ENCODE data around the gene RPL10A.
A peak's percentile ranks its signal among the peaks of the same experiment; 100 is the strongest.
"Not testable (repeated sequence)": the region's sequence is repeated elsewhere in the genome, so short reads cannot be mapped to it uniquely, and the experiment has no call there.

Gene RPL10A

DNA sequence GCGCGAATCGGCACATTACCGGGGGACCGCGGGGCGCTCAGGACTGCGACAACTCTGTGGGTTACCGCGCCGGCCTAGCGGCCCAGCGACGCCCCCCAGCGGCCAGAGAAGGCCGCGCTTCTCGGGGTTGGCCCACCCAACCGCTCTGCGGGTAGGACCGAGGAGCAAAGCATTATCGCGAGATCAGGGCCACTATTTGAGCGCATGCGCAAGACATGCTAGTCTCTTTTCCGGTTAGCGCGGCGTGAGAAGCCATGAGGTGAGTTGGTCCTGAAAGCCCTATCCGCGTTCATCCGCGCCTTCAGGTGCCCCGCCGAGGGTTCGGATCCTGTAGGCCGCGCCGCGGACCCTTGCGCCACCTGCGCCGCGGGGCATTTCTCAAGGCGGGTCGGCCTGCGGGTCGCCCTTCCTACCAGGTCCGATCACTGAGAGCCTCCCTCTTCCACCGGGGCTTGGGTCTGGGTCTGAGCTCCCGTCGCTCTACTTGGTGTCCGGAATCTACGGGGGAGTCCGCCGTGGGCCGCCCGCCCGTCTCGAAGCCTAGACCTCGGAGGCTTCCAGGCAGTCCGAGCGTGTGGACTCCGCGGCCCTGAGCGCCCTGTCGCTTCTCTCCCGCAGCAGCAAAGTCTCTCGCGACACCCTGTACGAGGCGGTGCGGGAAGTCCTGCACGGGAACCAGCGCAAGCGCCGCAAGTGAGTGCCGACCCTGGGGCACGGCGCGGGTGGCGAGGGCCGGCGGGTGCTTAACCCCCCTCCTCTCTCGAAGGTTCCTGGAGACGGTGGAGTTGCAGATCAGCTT, at the start of gene RPL10A:
RPL10A (plus strand) TSS at position 221 of the 799 bp plus-strand sequence; CDS start at position 255, 34 bp downstream.
- DNase-seq: peak; percentile 89

DNA sequence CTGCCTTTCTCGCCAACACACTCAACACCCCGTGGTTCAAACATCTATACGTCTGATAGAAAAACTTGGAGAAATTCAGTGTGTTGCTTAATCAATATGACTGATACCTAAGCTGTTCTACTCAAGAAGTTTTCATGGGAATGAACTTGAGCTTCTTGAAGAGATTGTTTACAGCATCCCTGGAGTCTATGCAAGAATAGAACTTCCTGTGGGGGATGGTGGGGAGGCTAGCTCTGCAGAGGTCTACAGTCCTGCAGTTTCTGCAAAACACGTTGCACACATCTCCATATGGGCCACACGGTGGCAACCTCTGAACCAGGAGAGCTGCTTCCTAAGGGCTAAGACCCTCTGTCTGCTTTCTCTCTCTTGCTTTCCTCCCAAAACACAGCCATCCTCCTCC, 48.8 kb upstream of the RPL10A start:
- DNase-seq: no peak

DNA sequence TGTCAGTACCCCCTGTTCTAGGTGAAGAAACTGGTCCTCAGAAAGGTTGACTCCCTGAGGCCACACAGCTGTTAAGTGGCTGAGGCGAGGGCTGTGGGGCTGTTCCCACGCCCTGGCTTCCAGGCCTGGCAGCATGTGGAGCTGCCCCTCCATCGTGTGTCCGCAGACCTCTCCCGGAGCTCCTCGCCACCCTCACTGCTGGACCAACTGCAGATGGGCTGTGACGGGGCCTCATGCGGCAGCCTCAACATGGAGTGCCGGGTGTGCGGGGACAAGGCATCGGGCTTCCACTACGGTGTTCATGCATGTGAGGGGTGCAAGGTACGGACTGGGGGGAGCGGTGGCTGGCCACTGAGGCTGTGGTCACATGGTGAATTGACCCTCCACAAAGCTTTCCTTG, 48.2 kb upstream of the RPL10A start:
- no peak for DNase-seq

DNA sequence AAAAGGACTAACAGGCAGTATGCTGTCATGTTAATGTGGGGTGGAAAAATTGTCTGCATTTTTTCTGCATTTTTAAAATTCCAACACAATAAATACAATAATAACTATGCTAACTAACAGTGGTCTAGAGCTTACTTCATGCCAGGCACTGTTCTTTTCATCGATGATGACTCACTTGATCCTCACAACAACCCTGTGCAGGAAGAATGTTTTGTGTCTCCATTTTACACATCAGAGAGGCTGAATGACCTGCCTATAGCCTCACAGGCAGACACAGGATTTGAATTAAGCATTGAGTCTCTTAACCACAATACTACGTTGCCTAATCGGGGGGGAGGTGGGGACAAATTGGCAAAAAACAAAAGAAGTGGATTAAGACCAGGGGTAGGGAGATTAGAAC, 42.9 kb upstream of the RPL10A start:
- no peak for DNase-seq

DNA sequence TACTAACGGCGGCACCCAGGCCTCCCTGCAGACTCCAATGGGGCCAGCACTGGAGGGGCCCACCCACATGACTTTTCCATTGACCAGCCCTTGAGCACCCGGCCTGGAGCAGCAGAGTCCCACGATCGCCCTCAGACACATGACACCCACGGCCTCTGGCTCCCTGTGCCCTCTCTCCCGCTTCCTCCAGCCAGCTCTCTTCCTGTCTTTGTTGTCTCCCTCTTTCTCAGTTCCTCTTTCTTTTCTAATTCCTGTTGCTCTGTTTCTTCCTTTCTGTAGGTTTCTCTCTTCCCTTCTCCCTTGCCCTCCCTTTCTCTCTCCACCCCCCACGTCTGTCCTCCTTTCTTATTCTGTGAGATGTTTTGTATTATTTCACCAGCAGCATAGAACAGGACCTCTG, 42.1 kb upstream of the RPL10A start:
- no peak for DNase-seq

DNA sequence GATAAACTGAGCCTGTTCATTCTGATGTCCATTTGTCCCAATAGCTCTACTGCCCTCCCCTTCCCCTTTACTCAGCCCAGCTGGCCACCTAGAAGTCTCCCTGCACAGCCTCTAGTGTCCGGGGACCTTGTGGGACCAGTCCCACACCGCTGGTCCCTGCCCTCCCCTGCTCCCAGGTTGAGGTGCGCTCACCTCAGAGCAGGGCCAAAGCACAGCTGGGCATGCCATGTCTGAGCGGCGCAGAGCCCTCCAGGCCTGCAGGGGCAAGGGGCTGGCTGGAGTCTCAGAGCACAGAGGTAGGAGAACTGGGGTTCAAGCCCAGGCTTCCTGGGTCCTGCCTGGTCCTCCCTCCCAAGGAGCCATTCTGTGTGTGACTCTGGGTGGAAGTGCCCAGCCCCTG, 40.8 kb upstream of the RPL10A start:
- no peak for DNase-seq

DNA sequence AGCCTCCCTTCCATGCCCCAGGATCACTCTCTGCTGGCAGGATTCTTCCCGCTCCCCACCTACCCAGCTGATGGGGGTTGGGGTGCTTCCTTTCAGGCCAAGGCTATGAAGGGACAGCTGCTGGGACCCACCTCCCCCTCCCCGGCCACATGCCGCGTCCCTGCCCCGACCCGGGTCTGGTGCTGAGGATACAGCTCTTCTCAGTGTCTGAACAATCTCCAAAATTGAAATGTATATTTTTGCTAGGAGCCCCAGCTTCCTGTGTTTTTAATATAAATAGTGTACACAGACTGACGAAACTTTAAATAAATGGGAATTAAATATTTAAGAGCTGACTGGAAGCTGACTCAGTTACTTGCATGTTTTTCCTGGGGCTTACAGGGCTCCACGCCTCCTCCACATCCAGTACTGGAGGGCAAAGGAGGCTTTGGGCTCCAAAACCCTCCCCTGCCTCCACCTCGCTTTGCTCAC, 40.3 kb upstream of the RPL10A start:
- DNase-seq: no peak

DNA sequence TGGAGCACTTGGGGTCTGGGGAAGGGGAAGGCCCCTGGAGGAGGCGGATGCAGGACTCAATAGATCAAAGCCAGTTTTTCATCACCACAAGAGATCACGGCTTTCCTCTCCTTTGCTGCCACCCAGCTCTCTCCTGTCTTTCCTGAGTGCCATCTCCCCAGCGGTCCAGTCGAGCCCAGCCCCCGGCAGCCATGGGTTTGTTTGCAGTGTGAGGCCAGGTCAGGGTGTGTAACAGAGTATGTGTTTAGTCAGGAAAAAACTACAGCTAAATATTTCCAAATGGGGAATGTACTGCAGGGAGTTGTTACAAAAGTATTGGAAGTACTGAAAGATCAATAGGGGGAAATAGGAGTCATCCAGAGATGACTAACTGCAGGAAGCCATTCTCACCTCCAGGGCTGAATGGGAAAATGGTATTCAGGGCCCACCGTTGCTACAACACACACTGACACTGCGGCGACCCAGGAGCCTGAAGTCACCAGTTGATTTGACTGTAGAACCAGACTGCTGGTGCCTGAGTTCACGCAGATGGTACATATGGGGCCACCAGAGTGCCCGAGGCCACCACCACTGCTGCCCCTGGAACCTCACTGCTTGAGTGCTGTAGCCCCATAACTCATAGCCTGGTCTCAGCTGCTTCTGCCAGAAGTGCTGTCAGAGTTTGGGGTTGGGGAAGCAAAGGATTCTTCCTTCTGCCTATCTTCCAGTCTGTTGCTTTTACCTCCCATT, 39.6 kb upstream of the RPL10A start:
- DNase-seq: no peak

DNA sequence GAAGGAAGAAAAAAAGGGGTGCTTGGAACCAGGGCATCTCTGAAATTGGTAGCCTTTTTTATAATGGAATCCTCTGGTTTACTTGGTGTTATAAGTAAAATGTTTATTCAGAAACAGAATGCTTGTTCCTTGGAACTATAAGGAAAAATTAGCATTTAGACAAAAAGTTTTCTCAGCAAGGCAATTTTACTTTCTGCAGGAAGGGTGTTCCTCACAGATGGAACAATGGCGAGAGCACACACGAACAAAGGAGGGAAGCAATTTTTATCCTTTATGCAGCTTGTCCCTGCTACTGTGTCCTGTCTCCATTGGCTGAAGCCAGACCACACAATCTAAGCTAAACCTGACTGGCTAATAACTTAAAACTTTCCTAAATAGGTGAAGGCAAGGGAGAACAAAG, 38.7 kb upstream of the RPL10A start:
- no peak for DNase-seq

DNA sequence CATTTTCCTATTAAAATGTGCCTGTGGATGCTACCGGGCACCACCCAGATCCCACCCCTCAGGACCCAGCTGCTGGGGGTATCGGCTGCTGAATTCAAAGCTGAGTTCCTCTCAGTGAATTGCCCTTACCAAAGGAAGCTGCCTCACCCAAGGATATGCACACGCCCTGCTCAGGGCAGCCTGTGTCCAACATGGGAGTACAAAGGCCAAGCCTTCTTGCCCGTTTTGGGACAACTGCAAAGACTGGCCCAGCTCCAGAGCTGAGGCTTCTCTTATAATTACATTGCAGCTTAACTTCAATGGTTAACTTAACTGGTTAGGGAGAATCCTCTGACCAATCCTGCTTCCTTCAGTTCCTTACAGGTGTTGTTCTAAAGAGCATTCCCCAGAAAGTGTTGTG, 35.9 kb upstream of the RPL10A start:
- DNase-seq: no peak

DNA sequence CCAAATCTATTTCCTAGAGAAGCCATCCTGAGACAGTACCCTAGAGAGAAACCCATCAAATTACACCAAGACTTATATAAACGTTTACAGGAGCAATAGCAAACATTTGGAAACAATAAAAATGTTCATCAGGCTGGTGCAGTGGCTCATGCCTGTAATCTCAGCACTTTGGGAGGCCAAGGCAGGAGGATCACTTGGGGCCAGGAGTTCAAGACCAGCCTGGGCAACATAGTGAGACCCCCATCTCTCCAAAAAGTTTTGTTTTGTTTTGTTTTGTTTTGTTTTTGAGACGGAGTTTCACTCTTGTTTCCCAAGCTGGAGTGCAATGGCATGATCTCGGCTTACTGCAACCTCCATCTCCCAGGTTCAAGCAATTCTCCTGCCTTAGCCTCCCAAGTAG, 35.5 kb upstream of the RPL10A start:
- DNase-seq: not testable (repeated sequence)

DNA sequence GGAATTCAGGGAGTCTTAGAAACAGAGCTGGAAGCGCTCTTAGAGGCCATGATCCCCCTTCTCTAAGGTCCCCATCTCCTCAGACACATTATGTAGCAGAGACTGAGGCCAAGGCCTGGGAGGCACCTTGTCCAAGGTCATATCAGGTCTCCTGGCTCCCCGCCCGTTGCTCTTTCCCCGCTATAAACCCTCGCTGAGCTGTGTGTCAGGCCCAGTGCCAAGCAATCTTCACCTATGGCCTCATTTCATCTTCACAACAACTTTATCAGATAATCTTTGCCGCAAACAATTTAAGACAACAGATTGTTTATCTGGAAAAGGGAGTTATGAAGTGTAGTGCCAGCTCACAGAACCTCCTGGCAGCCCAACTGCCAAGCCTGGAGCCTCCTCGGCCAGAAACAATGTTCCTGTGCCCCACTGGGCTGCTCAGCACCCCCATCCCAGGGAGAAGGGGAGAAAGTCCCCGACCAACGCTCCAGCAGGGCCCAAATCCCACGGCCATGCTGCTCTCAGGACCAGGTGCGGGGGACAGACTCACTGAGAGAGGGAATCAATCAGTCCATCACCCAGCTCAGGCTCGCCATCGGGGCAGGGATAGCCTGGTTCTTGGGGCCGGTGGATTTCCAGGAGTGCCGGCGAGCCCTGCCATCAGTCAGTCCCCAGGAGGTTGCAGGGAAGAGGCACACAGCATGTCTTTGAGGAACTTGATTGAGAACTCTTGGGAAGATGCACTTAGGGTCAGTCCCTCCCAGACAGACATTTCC, 32.9 kb upstream of the RPL10A start:
- no peak for DNase-seq

DNA sequence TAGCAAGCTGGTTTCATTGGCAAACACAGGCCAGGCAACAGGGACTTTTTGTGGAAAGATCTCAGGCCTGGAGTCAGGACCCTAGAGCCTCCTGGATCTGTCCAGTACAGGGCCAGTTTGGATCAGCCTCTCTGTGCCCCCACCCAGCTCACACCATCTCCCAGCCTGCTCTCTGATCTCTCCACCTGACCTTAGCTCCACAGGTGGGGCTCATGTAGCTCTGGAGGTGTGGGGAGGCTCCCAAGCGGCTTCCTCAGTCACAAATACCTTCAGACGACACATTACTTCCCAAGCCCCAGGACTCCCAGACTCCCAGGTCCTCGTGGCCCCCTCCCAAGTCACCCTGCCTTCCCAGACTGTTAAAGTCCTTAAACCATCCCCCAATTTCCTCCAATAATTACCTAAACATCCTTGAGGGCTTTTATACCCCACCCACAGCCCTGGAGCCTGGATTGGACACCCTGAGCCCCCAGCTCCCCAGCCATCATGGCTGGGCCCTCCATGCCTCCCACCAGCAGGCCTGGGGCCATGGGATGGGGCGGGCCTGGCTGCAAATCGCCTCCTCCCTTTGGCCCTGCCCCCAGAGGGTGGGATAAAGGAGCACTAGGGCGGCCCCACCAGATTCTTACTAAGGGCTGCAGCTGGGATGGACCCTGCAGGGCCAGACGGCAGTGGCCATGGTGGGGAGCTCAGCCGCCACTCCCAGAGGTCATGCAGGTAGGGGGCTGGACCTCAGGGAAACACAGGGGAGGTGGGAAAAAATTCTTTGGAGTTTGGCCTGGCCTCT, 31.9 kb upstream of the RPL10A start:
- no peak for DNase-seq

DNA sequence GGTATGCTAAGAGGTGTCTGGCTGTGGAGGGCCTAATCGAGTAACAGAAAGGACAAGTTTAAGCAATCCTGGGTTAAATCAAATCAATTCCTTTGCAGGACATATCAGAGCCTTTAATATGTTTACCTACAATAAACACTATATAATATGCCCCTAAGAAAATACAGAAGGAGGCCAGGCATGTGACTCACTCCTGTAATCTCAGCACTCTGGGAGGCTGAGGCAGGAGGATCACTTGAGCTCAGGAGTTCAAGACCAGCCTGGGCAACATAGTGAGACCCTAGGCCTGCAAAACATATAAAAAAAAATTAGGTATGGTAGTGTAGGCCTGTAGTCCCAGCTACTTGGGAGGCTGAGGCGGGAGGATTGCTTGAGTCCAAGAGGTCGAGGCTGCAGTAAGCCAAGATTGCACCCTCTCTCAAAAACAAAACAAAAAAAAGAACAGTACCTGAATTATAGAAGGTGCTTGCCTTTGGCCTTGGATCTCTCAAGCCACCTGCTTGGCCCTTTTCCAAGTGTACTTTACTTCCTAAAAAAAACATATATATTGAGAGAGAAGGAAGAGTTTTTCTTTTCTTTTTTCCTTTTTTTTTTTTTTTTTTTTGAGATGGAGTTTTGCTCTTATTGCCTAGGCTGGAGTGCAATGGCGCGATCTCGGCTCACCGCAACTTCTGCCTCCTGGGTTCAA, 29.7 kb upstream of the RPL10A start:
- not testable (repeated sequence) for DNase-seq

DNA sequence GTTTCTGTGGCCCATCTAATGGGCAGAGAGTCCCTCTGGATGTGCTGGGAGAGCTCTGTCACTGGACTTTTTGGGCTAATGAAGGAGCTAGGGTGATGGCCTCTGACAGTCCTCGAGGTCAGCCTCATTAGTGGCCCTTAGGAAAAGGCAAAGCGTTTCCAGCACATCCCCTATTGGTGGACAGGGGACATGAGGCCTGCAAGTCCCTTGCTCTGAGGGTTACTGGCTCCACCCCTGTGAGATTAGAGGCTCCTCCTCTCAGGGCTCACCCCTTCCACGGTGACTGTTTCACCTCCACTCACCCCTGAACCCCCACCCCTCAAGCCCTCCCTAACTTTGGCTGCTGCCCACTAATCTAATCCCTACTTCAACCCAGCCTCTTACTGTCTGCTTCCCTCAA, 28.9 kb upstream of the RPL10A start:
- DNase-seq: no peak

DNA sequence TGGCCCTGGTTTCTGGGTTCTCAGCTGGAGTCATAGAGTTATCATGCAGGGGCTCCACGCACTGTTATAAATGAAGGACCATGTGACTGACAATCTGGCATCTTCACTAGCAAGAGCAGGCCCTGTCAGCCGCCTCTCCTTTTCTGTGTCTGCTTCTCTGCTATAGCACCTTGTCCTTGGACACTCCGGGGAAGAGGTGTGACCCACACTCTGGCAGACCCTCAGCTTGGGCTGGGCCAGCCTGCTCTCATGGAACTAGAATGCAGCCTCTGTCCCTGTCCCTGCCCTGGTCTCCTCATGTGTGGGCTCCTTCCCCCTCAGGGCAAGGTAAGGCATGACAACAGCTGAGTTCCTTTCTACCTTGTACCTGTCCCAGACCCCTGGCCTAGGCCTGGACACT, 27.0 kb upstream of the RPL10A start:
- no peak for DNase-seq

DNA sequence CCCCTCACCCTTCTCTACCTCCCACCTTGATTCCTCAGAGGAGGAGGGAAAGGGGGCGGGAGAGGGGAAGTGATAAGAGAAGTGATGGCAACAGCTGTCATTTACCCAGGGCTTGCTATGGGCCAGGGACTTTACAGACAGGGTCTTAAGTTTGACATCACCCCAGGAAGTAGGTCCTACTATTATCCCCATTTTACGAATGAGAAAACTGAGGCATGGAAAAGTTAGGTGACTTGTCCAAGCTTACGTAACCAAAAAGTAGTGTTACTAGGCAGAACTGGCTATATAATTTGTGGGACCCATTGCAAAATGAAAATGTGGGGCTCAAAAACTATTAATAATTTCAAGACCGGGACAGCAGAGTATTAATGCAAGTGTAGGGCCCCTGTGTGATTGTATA, 26.6 kb upstream of the RPL10A start:
- no peak for DNase-seq

DNA sequence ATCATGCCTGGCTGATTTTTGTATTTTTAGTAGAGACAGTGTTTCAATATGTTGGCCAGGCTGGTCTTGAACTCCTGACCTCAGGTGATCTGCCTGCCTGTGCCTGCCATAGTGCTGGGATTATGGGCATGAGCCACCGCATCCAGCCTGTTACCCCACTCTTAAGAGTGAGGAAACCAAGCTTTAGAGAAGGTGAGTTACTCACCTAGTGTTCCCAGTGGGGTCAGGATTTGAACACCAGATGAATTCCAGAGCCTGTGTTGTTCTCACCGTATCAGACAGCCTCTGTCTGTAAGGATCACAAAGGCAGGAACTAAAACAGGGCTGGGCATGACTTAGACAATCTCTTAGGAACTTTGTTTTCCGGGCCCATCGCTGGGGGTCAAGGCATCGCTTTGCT, 25.5 kb upstream of the RPL10A start:
- no peak for DNase-seq

DNA sequence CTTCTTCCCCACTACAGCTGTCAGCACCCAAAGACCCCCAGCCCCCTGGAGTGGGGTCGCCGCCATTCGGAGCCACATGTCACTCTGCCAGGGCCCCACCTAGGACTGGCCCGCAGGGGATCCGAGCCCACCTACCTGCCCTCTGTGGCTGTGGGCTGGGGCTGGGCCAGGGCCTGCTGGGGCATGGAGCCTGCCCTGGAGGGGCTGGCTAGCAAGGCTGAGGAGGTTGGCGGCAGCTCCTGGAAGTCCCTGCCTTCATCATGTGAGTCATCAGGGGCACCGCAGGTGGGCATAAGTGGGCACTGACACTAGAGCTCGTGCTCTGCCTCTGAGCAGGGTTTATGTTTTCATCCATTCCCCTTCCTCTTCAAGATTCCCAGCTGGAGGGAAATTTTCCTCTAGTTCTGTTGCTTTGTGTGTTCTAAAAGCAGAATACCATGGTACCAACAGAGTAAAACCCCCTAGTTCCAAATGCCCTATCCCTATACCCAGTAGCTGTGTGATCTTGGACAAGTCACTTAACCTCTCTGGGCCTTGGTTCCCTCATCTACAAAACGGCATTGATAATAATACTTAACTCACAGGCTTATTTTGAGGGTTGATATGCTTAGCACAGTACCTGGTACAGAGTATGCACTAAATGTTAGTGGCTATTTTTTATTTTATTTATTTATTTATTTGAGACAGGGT, 24.7 kb upstream of the RPL10A start:
- no peak for DNase-seq

DNA sequence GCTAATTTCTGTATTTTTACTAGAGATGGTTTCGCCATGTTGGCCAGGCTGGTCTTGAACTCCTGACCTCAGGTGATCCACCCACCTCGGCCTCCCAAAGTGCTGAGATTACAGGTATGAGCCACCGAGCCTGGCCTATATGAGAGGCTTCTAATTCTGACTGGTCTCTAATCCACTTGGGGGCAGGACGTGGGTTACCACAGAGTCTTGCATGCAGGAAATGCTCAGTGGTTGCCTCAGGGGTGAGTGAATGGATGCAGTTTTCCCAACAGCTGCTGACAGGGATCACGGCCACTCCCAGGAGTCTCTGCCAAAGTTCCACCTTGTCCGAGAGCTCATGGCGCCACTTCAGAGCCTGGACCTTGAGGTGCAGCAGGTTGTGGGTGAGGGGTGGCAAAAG, 22.5 kb upstream of the RPL10A start:
- DNase-seq: no peak

DNA sequence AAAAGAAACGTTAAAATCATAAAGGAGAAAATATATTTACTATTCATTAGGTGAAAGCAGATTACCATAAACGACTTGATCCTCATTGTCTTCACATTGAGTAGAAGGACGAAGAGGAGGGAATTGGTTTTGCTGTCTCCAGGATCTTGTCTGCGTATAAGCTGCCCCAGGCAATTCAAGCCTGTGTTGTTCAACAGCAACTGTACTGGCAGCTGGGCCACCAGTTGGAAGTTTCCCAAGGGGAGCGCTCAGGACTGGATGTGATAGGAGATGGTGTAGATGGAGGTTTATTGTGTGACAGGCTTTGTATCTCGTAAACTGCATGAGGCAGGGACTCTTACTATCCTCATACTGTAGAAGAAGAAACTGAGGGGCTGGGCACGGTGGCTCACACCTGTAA, 20.0 kb upstream of the RPL10A start:
- no peak for DNase-seq
